Measurements from ENCODE around the gene WNT7A.

DNA sequence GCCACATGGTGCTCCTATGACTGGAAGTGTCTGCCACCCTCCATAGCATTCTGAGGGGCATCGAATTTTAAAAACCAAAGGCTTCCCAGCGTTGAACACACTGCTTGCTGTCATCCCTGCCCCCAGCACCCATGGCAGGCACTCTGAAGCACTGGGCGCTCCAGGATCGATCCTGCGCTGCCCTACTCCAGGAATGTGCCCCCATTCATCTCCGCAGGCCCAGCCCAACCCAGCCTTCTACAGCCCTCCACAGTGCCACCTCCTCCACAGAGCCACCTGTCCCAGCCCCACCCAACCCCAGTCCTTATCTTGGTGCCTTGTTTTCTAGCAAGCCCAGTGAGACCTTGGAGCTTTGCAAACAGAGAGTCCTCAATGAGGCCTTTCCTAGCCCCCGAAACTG lies 52.2 kb downstream of the WNT7A start:
- TF ChIP-seq, protein P1, sequence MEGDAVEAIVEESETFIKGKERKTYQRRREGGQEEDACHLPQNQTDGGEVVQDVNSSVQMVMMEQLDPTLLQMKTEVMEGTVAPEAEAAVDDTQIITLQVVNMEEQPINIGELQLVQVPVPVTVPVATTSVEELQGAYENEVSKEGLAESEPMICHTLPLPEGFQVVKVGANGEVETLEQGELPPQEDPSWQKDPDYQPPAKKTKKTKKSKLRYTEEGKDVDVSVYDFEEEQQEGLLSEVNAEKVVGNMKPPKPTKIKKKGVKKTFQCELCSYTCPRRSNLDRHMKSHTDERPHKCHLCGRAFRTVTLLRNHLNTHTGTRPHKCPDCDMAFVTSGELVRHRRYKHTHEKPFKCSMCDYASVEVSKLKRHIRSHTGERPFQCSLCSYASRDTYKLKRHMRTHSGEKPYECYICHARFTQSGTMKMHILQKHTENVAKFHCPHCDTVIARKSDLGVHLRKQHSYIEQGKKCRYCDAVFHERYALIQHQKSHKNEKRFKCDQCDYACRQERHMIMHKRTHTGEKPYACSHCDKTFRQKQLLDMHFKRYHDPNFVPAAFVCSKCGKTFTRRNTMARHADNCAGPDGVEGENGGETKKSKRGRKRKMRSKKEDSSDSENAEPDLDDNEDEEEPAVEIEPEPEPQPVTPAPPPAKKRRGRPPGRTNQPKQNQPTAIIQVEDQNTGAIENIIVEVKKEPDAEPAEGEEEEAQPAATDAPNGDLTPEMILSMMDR (IDR thresholded peaks at IDR 0.05): no peak
- TF ChIP-seq GABPA (IDR thresholded peaks at IDR 0.05; ENCODE audit: low read depth): no peak
- no peak for TF ChIP-seq USF1 (IDR thresholded peaks at IDR 0.05; ENCODE audit: borderline replicate concordance, low read depth)
- no peak for TF ChIP-seq RAD21 (IDR thresholded peaks at IDR 0.05; ENCODE audit: low read length)
- no peak for TF ChIP-seq USF2 (IDR thresholded peaks at IDR 0.05; ENCODE audit: borderline replicate concordance, low read depth, low read length)
- no peak for TF ChIP-seq POLR2AphosphoS5 (IDR thresholded peaks at IDR 0.05; ENCODE audit: low read depth, low read length)
- TF ChIP-seq MEF2A (IDR thresholded peaks at IDR 0.05; ENCODE audit: borderline replicate concordance, low read depth): no peak
- TF ChIP-seq FOSL2 (IDR thresholded peaks at IDR 0.05; ENCODE audit: borderline replicate concordance, low read depth): no peak
- TF ChIP-seq REST (IDR thresholded peaks at IDR 0.05; ENCODE audit: low read depth, low read length): no peak
- TF ChIP-seq SMC3 (IDR thresholded peaks at IDR 0.05; ENCODE audit: low read depth, low read length): no peak
- no peak for TF ChIP-seq EZH2phosphoT487 (IDR thresholded peaks at IDR 0.05; ENCODE audit: borderline replicate concordance, low read depth)

All from SK-N-SH (cell line).